GM23338 (cell line): Measurements from ENCODE around the gene NDE1. TPM values are rescaled to one million over a fixed set of nuclear protein-coding genes. Genes with fewer than 3 reads are reported as not detected.

ENCODE experiments used
- ATAC-seq: fragments of 200-7000 bp; cut with Tn5 transposase; 3 replicates; pipeline ENCODE4 v1.9.1; 2020
- DNase-seq: peaks from one replicate; pipeline ENCODE4 v3.0.0-alpha.2; 2015; ENCODE audit warnings: low spot score
- H2AFZ ChIP-seq: fragments of 200-600 bp; sonication (generic); 2 replicates; pipeline ENCODE4 v1.8.0; 2016; ENCODE audit warnings: antibody characterized with exemption, mild to moderate bottlenecking, moderate library complexity
- H3F3A ChIP-seq: fragments of 200-600 bp; sonication (generic); replicated peaks from 2 replicates; pipeline ENCODE4 v1.8.0; 2017; ENCODE audit warnings: antibody characterized with exemption, mixed run types, low read depth
- H3K27ac ChIP-seq: fragments of 200-600 bp; sonication (generic); 2 replicates; pipeline ENCODE4 v1.6.1; 2016; ENCODE audit warnings: low read depth
- H3K27me3 ChIP-seq: fragments of 200-600 bp; sonication (generic); 2 replicates; pipeline ENCODE4 v1.8.0; 2016; ENCODE audit warnings: mild to moderate bottlenecking, mixed run types, moderate library complexity; ENCODE audit not compliant: insufficient read depth
- H3K36me3 ChIP-seq: fragments of 200-600 bp; sonication (generic); 2 replicates; pipeline ENCODE4 v1.8.0; 2016; ENCODE audit warnings: mild to moderate bottlenecking; ENCODE audit not compliant: insufficient read depth
- H3K4me1 ChIP-seq: fragments of 200-600 bp; sonication (generic); 2 replicates; pipeline ENCODE4 v1.8.0; 2016; ENCODE audit warnings: mild to moderate bottlenecking, moderate library complexity; ENCODE audit not compliant: insufficient read depth
- H3K4me2 ChIP-seq: fragments of 200-600 bp; sonication (generic); 2 replicates; pipeline ENCODE4 v1.7.1; 2017; ENCODE audit warnings: mixed run types
- H3K4me3 ChIP-seq: fragments of 200-600 bp; sonication (generic); 2 replicates; pipeline ENCODE4 v1.6.1; 2016; ENCODE audit warnings: mixed run types
- H3K79me2 ChIP-seq: fragments of 200-600 bp; sonication (generic); replicated peaks from 2 replicates; pipeline ENCODE4 v1.8.0; 2017; ENCODE audit warnings: mild to moderate bottlenecking; ENCODE audit not compliant: insufficient read depth
- H3K9me2 ChIP-seq: fragments of 200-600 bp; sonication (generic); 2 replicates; pipeline ENCODE4 v1.8.0; 2017; ENCODE audit not compliant: insufficient read depth
- H4K20me1 ChIP-seq: fragments of 200-600 bp; sonication (generic); replicated peaks from 2 replicates; pipeline ENCODE4 v1.8.0; 2017; ENCODE audit warnings: mild to moderate bottlenecking; ENCODE audit not compliant: insufficient read depth
- H3K27ac Mint-ChIP-seq: 2 replicates; pipeline ENCODE4 v1.8.0; 2020; ENCODE audit warnings: inconsistent platforms, mild to moderate bottlenecking, moderate library complexity, mixed read lengths
- H3K27me3 Mint-ChIP-seq: 3 replicates; pipeline ENCODE4 v1.8.0; 2022; ENCODE audit warnings: low read depth, mild to moderate bottlenecking, moderate library complexity, mixed read lengths, inconsistent platforms; ENCODE audit not compliant: insufficient read depth, poor library complexity
- H3K36me3 Mint-ChIP-seq: 3 replicates; pipeline ENCODE4 v1.8.0; 2021; ENCODE audit warnings: low read depth, mild to moderate bottlenecking, inconsistent platforms, moderate library complexity, mixed read lengths
- H3K4me1 Mint-ChIP-seq: 3 replicates; pipeline ENCODE4 v1.8.0; 2020; ENCODE audit warnings: mild to moderate bottlenecking, inconsistent platforms, mixed read lengths
- H3K4me3 Mint-ChIP-seq: 3 replicates; pipeline ENCODE4 v1.8.0; 2021; ENCODE audit warnings: moderate library complexity, mild to moderate bottlenecking, inconsistent platforms, mixed read lengths
- H3K9me3 Mint-ChIP-seq: 3 replicates; pipeline ENCODE4 v1.8.0; 2020; ENCODE audit warnings: moderate library complexity, mild to moderate bottlenecking, inconsistent platforms, mixed read lengths
- CREB1 ChIP-seq: fragments of 250-450 bp; sonication (Bioruptor Pico); IDR thresholded peaks from 2 replicates; pipeline ENCODE4 v1.5.0; 2020; ENCODE audit warnings: low read depth, mild to moderate bottlenecking, moderate library complexity
- ETS1 ChIP-seq: IDR thresholded peaks from 2 replicates; pipeline ENCODE4 v1.6.1; 2016; ENCODE audit warnings: antibody characterized with exemption
- EZH2 ChIP-seq: fragments of 200-600 bp; sonication (generic); IDR thresholded peaks from one replicate; pipeline ENCODE4 v1.8.0; 2017; ENCODE audit warnings: antibody characterized with exemption, mild to moderate bottlenecking, low read depth; ENCODE audit not compliant: unreplicated experiment
- EZH2phosphoT487 ChIP-seq: fragments of 200-600 bp; sonication (generic); IDR thresholded peaks from one replicate; pipeline ENCODE4 v1.8.1; 2018; ENCODE audit warnings: antibody characterized with exemption; ENCODE audit not compliant: unreplicated experiment
- JUNB ChIP-seq: IDR thresholded peaks from one replicate; pipeline ENCODE4 v1.6.1; 2016; ENCODE audit warnings: antibody characterized with exemption; ENCODE audit not compliant: unreplicated experiment
- NANOG ChIP-seq: IDR thresholded peaks from 2 replicates; pipeline ENCODE4 v1.6.1; 2016; ENCODE audit warnings: antibody characterized with exemption, borderline replicate concordance
- POLR2AphosphoS5 ChIP-seq: IDR thresholded peaks from 2 replicates; pipeline ENCODE4 v1.6.1; 2016; ENCODE audit warnings: antibody characterized with exemption, low read depth
- REST ChIP-seq: IDR thresholded peaks from one replicate; pipeline ENCODE4 v1.6.1; 2018; ENCODE audit warnings: antibody characterized with exemption; ENCODE audit not compliant: unreplicated experiment
- STAT1 ChIP-seq: IDR thresholded peaks from one replicate; pipeline ENCODE4 v1.6.1; 2016; ENCODE audit warnings: antibody characterized with exemption; ENCODE audit not compliant: unreplicated experiment
- ZNF114 ChIP-seq: fragments of 250-450 bp; sonication (Bioruptor Pico); IDR thresholded peaks from 2 replicates; pipeline ENCODE4 v1.5.0; 2020; ENCODE audit warnings: mild to moderate bottlenecking, moderate library complexity
- ZNF331 ChIP-seq: fragments of 250-450 bp; sonication (Bioruptor Pico); IDR thresholded peaks from 2 replicates; pipeline ENCODE4 v1.5.0; 2020; ENCODE audit warnings: low read depth, mild to moderate bottlenecking, moderate library complexity
- ZNF462 ChIP-seq: fragments of 250-450 bp; sonication (Bioruptor Pico); IDR thresholded peaks from 2 replicates; pipeline ENCODE4 v1.5.0; 2020; ENCODE audit warnings: mild to moderate bottlenecking, moderate library complexity
- polyA plus RNA-seq: library from polyadenylated mRNA; unstranded; fragments of >200 nt; fragmentation: Nextera tagmentation; extraction: Ambion mirVana; gene quantifications from 2 replicates; pipeline ENCODE4 v1.2.1, GENCODE V29; 2016
- total RNA-seq: library from RNA; depleted of rRNA; stranded (reverse); fragments of >200 nt; shearing (Covaris generic); gene quantifications from 2 replicates; pipeline ENCODE4 v1.2.3, GENCODE V29; 2014
- TF ChIP-seq, protein P1 (sequence below), 2 experiments: fragments of 200-600 bp in 1 of 2; sonication (generic) in 1 of 2; conservative IDR thresholded peaks; 2 replicates each; pipeline versions ENCODE4 v1.5.1 to v1.6.1; 2016 to 2017; ENCODE audit warnings: antibody characterized with exemption in 2 of 2, low read depth in 2 of 2, mild to moderate bottlenecking in 2 of 2, moderate library complexity in 1 of 2

NDE1 gene
- total and polyA plus RNA-seq, 2 experiments from 2014 or later = 13.0 to 22.9 TPM

- Histone ChIP-seq H3K27ac (no peak overlapping the region), H4K20me1 (no peaks in the 10 kb centered on the region; the same call in 1 of the 2 replicates), H3K79me2 (no peaks in the 10 kb centered on the region), H3K36me3 (no peaks in the 10 kb centered on the region), H3K27me3 (no peaks in the 10 kb centered on the region), H3K9me2 (no peaks in the 10 kb centered on the region), H3F3A (no peaks in the 10 kb centered on the region), H3K4me1 (no peaks in the 10 kb centered on the region), H2AFZ (no peak overlapping the region), H3K4me2 (no peak overlapping the region), H3K4me3 (no peak overlapping the region)
- H3K4me3 Mint-ChIP-seq = no peak overlapping the region
- TF ChIP-seq ZNF114 (CRISPR knock-in tag) = no peak
- TF ChIP-seq, protein P1, sequence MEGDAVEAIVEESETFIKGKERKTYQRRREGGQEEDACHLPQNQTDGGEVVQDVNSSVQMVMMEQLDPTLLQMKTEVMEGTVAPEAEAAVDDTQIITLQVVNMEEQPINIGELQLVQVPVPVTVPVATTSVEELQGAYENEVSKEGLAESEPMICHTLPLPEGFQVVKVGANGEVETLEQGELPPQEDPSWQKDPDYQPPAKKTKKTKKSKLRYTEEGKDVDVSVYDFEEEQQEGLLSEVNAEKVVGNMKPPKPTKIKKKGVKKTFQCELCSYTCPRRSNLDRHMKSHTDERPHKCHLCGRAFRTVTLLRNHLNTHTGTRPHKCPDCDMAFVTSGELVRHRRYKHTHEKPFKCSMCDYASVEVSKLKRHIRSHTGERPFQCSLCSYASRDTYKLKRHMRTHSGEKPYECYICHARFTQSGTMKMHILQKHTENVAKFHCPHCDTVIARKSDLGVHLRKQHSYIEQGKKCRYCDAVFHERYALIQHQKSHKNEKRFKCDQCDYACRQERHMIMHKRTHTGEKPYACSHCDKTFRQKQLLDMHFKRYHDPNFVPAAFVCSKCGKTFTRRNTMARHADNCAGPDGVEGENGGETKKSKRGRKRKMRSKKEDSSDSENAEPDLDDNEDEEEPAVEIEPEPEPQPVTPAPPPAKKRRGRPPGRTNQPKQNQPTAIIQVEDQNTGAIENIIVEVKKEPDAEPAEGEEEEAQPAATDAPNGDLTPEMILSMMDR (conservative IDR thresholded peaks at IDR 0.05; ENCODE audit: low read depth in 2 of 2) = no peak
- no peak for TF ChIP-seq STAT1
- TF ChIP-seq ZNF462 (CRISPR knock-in tag) = no peak
- TF ChIP-seq JUNB = no peak
- TF ChIP-seq EZH2 = no peak
- no peak for TF ChIP-seq EZH2phosphoT487
- TF ChIP-seq REST = no peak
- no peak for TF ChIP-seq ETS1
- TF ChIP-seq POLR2AphosphoS5 = no peak
- TF ChIP-seq ZNF331 (CRISPR knock-in tag) = no peak
- TF ChIP-seq NANOG = no peak
- TF ChIP-seq CREB1 (CRISPR knock-in tag) = no peak
- no peaks in the 10 kb centered on the region; the same call in 2 of the 3 replicates for H3K9me3 Mint-ChIP-seq
- H3K36me3 Mint-ChIP-seq = no peaks in the 10 kb centered on the region
- H3K27ac Mint-ChIP-seq = no peak overlapping the region
- peaks cover 9% of the 10 kb centered on the region for H3K27me3 Mint-ChIP-seq
- H3K4me1 Mint-ChIP-seq = no peaks in the 10 kb centered on the region
- ATAC-seq = no peak
- DNase-seq = no peak
Measured at GRCh38 chr16:15751940-15752339, 101.9 kb downstream of the NDE1 start.
